Measurements from ENCODE around the gene GRIK3.

Gene GRIK3

DNA sequence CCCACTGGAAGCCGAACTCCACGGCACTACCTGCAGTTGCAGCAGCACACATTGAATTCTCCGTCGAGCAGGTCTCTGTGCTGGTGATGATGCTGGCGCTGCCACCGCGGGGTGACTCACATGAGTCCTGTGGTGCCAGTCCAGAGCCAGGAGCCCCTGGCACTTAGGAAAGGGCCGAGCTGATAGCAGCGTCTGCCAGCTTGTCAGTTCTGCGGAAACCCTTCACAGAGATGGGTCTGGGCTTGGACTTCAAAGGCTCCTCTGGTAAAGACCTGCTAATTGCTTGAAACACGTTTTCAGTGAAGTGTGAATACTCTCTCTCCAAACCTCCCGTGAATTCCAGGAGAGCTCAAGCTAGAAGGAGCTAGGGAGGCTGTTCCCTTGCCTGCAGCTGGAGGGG lies 92.2 kb downstream of the GRIK3 start:
- H3K4me1 ChIP-seq (ENCODE audit: insufficient read depth, low read length, poor library complexity, severe bottlenecking), result no peaks in the 10 kb centered on the region
- H2AFZ ChIP-seq (ENCODE audit: low read length), result no peak overlapping the region
- no peak overlapping the region for H3K4me2 ChIP-seq (ENCODE audit: low read depth, low read length, poor library complexity, severe bottlenecking)
- H3K9me2 ChIP-seq (replicated peaks; ENCODE audit: low read depth, low read length), result no peaks in the 10 kb centered on the region
- H3K9ac ChIP-seq (ENCODE audit: low read depth, low read length, poor library complexity, severe bottlenecking), result no peak overlapping the region
- H3K9me3 ChIP-seq (ENCODE audit: insufficient read depth, low read depth, low read length), result no peaks in the 10 kb centered on the region
- no peaks in the 10 kb centered on the region for H3K79me2 ChIP-seq (ENCODE audit: insufficient read depth, low read length)
- TF ChIP-seq EZH2phosphoT487 (IDR thresholded peaks at IDR 0.05; ENCODE audit: borderline replicate concordance) (no peak), CTCF (conservative IDR thresholded peaks at IDR 0.05; ENCODE audit: low read length) (no peak)
- no peaks in the 10 kb centered on the region for H3K36me3 ChIP-seq (ENCODE audit: insufficient read depth, low read length)
- no peaks in the 10 kb centered on the region for H3K27me3 ChIP-seq (ENCODE audit: insufficient read depth, low read length, poor library complexity, severe bottlenecking)
- H4K20me1 ChIP-seq (ENCODE audit: insufficient read depth, low read length, poor library complexity, severe bottlenecking), result no peaks in the 10 kb centered on the region
- no peaks in the 10 kb centered on the region for H3F3A ChIP-seq (ENCODE audit: low read depth)
- H3K4me3 ChIP-seq (ENCODE audit: low read length, poor library complexity, severe bottlenecking), result no peak overlapping the region

DNA sequence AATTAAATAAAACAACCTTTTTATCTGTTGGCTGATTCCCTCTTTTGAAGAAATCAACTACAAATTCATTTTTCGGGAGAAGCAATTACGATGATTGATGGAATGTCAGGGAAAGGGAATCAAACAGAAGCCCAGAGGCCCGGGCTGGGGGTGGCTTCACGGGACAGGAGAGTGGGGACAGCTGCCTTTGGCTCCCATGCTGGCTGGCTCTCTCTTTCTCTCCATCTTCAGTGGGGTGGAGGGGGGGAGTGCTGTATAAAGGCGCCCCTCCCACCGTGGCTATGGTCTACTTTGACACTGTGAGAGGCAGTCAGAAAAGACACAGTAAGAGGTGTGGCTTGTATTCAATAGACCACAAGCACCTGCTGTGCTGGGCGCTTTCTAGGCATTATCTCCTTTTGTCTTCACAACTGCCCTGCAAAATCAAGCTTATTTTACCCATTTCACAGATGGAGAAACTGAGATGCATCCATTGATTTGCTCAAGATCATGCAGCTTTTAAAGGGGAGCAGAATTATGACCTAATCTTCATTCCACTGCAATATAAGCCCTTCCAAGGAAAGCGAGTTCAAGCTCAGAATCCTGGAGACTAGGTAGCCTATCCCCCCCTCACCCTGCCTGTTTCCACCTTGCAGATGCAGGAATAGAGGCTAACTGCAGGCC lies 92.9 kb downstream of the GRIK3 start:
- no peaks in the 10 kb centered on the region for H3F3A ChIP-seq (ENCODE audit: low read depth)
- H3K36me3 ChIP-seq (ENCODE audit: insufficient read depth, low read length), result no peaks in the 10 kb centered on the region
- no peak overlapping the region for H3K9ac ChIP-seq (ENCODE audit: low read depth, low read length, poor library complexity, severe bottlenecking)
- TF ChIP-seq CTCF (conservative IDR thresholded peaks at IDR 0.05; ENCODE audit: low read length) (no peak), EZH2phosphoT487 (IDR thresholded peaks at IDR 0.05; ENCODE audit: borderline replicate concordance) (no peak)
- no peak overlapping the region for H3K4me2 ChIP-seq (ENCODE audit: low read depth, low read length, poor library complexity, severe bottlenecking)
- no peaks in the 10 kb centered on the region for H3K4me1 ChIP-seq (ENCODE audit: insufficient read depth, low read length, poor library complexity, severe bottlenecking)
- no peaks in the 10 kb centered on the region for H3K79me2 ChIP-seq (ENCODE audit: insufficient read depth, low read length)
- H3K4me3 ChIP-seq (ENCODE audit: low read length, poor library complexity, severe bottlenecking), result no peak overlapping the region
- H2AFZ ChIP-seq (ENCODE audit: low read length), result no peak overlapping the region
- no peaks in the 10 kb centered on the region for H3K27me3 ChIP-seq (ENCODE audit: insufficient read depth, low read length, poor library complexity, severe bottlenecking)
- H3K9me2 ChIP-seq (replicated peaks; ENCODE audit: low read depth, low read length), result no peaks in the 10 kb centered on the region
- no peaks in the 10 kb centered on the region for H3K9me3 ChIP-seq (ENCODE audit: insufficient read depth, low read depth, low read length)
- H4K20me1 ChIP-seq (ENCODE audit: insufficient read depth, low read length, poor library complexity, severe bottlenecking), result no peaks in the 10 kb centered on the region

GRCh38 chr1:36938819-36939218 lies 95.5 kb downstream of the GRIK3 start:
- Histone ChIP-seq H4K20me1 (ENCODE audit: insufficient read depth, low read length, poor library complexity, severe bottlenecking) (no peaks in the 10 kb centered on the region), H3K4me1 (ENCODE audit: insufficient read depth, low read length, poor library complexity, severe bottlenecking) (no peaks in the 10 kb centered on the region), H3K4me3 (ENCODE audit: low read length, poor library complexity, severe bottlenecking) (no peak overlapping the region), H3K9ac (ENCODE audit: low read depth, low read length, poor library complexity, severe bottlenecking) (no peak overlapping the region), H3K9me2 (replicated peaks; ENCODE audit: low read depth, low read length) (no peaks in the 10 kb centered on the region), H3K9me3 (ENCODE audit: insufficient read depth, low read depth, low read length) (no peaks in the 10 kb centered on the region), H3K36me3 (ENCODE audit: insufficient read depth, low read length) (no peaks in the 10 kb centered on the region), H3K79me2 (ENCODE audit: insufficient read depth, low read length) (no peaks in the 10 kb centered on the region), H3K27me3 (ENCODE audit: insufficient read depth, low read length, poor library complexity, severe bottlenecking) (no peaks in the 10 kb centered on the region), H2AFZ (ENCODE audit: low read length) (no peak overlapping the region), H3K4me2 (ENCODE audit: low read depth, low read length, poor library complexity, severe bottlenecking) (no peak overlapping the region), H3F3A (ENCODE audit: low read depth) (no peaks in the 10 kb centered on the region)
- TF ChIP-seq CTCF (conservative IDR thresholded peaks at IDR 0.05; ENCODE audit: low read length), result no peak
- no peak for TF ChIP-seq EZH2phosphoT487 (IDR thresholded peaks at IDR 0.05; ENCODE audit: borderline replicate concordance)

Data from Loucy (cell line).